Measurements from ENCODE around the gene VAC14. TPM values are rescaled to one million over a fixed set of nuclear protein-coding genes. Genes with fewer than 3 reads are reported as not detected.
"Not testable (repeated sequence)": the region's sequence is repeated elsewhere in the genome, so short reads cannot be mapped to it uniquely, and the experiment has no call there.

Gene VAC14
- total and polyA plus RNA-seq, 5 donors: 18.2 to 27.4 (median 23.0) TPM

- Histone ChIP-seq H3K9me3 (ENCODE audit: control insufficient read depth, low read length) (no peaks in the 10 kb centered on the region), H3K27ac (ENCODE audit: low read length) (no peak overlapping the region), H3K27me3 (ENCODE audit: control insufficient read depth, insufficient read depth) (no peaks in the 10 kb centered on the region), H3K4me1 (ENCODE audit: control insufficient read depth, insufficient read depth, low read length) (no peaks in the 10 kb centered on the region), H3K4me3 (ENCODE audit: low read length) (no peak overlapping the region)
- WGBS: 82% methylated on average over 15 of the region's 15 CpGs
- ATAC-seq (no peak), DNase-seq (peak in 1 of 3 donors; percentile 46)
- intact Hi-C loops (cut with DNase I): loop anchor here in 1 of 4 donors (10.0 kb wide), 1 partner anchor 113 kb away; no protein-coding TSS in a partner anchor
Observed at GRCh38 chr16:70647441-70648359, 153.3 kb downstream of the VAC14 start.

DNA sequence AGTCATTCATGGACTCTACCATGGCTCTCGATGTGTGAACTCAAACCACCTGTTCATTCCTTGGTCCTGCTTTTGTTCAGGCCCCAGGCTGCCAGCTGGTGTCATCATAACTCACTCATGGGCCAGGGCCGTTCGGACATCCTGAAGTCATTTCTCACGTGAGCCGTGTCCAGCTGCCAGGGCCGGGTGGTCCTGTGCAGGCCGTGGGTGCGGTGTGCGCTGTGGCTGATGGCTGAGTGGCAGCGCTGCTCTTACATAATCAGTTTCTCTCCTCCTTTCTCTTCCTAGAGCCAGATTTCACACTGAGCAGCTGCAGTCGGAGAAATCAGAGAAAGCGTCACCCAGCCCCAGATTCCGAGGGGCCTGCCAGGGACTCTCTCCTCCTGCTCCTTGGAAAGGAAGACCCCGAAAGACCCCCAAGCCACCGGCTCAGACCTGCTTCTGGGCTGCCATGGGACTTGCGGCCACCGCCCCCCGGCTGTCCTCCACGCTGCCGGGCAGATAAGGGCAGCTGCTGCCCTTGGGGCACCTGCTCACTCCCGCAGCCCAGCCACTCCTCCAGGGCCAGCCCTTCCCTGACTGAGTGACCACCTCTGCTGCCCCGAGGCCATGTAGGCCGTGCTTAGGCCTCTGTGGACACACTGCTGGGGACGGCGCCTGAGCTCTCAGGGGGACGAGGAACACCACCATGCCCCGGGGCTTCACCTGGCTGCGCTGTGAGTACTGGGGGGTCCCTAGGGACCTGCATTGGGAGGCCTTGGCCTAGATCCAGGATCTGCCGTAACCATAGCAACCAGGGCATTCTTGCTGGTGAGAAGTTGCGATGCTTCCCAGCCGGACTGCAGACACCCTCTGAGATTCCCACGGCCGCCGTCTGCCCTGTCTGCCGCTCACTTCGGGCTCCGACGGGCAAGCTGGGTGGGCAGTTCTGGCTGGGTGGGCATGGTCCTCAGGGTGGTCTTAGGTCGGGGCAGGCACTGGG is 154.4 kb downstream of the VAC14 start, which contains the start of gene IL34:
Gene IL34 (plus strand): TSS at position 300 of the 982 bp plus-strand sequence. CDS start 389 bp downstream, at position 689.
- Histone ChIP-seq H3K27me3 (ENCODE audit: control insufficient read depth, insufficient read depth) (no peaks in the 10 kb centered on the region), H3K9me3 (ENCODE audit: control insufficient read depth, low read length) (no peaks in the 10 kb centered on the region), H3K4me1 (ENCODE audit: control insufficient read depth, insufficient read depth, low read length) (no peaks in the 10 kb centered on the region), H3K27ac (ENCODE audit: low read length) (no peak within 1 kb of the TSS), H3K4me3 (ENCODE audit: low read length) (no peak within 1 kb of the TSS)
- intact Hi-C loops (cut with DNase I): loop anchor here in 1 of 4 donors (10.0 kb wide), 1 partner anchor 112 kb away; no protein-coding TSS in a partner anchor
- peak; percentile 33 to 73 (median 72) for DNase-seq
- 61% methylated on average over 39 of the region's 39 CpGs for WGBS
- peak; percentile 59 to 74 for ATAC-seq

GRCh38 chr16:70644763-70645597 is 156.0 kb downstream of the VAC14 start:
- H3K4me3 ChIP-seq (ENCODE audit: low read length): no peak overlapping the region
- H3K27ac ChIP-seq (ENCODE audit: low read length): no peak overlapping the region
- no peak for DNase-seq
- no peaks in the 10 kb centered on the region for H3K9me3 ChIP-seq (ENCODE audit: control insufficient read depth, low read length)
- H3K27me3 ChIP-seq (ENCODE audit: control insufficient read depth, insufficient read depth): no peaks in the 10 kb centered on the region
- intact Hi-C loops (cut with DNase I): loop anchor here in 1 of 4 donors (10.0 kb wide), 1 partner anchor 110 kb away; no protein-coding TSS in a partner anchor
- no peak for ATAC-seq
- no peaks in the 10 kb centered on the region for H3K4me1 ChIP-seq (ENCODE audit: control insufficient read depth, insufficient read depth, low read length)
- WGBS: 78% methylated on average over 10 of the region's 10 CpGs

DNA sequence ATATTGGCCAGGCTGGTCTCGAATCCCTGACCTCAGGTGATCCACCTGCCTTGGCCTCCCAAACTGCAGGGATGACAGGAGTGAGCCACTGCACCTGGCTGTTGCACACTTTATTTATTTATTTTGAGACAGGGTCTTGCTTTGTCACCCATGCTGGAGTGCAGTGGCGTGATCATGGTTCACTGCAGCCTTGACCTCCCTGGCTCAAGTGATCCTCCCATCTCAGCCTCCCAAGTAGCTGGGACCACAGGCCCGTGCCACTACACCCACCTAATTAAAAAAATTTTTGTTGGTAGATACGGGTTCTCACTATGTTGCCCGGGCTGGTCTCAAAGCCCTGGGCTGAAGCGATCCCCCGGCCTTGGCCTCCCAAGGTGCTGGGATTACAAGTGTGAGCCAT is 157.7 kb downstream of the VAC14 start:
- not testable (repeated sequence) for DNase-seq; H3K4me3 ChIP-seq (ENCODE audit: low read length); H3K27me3 ChIP-seq (ENCODE audit: control insufficient read depth, insufficient read depth); H3K4me1 ChIP-seq (ENCODE audit: control insufficient read depth, insufficient read depth, low read length); H3K9me3 ChIP-seq (ENCODE audit: control insufficient read depth, low read length); H3K27ac ChIP-seq (ENCODE audit: low read length); ATAC-seq
- 83% methylated on average over 7 of the region's 7 CpGs for WGBS
- intact Hi-C loops (cut with DNase I): loop anchor here in 1 of 4 donors (10.0 kb wide), 1 partner anchor 108 kb away; no protein-coding TSS in a partner anchor

GRCh38 chr16:70642633-70643032 is 158.3 kb downstream of the VAC14 start:
- ATAC-seq (no peak), DNase-seq (no peak)
- Histone ChIP-seq H3K9me3 (ENCODE audit: control insufficient read depth, low read length) (no peaks in the 10 kb centered on the region), H3K4me3 (ENCODE audit: low read length) (no peak overlapping the region), H3K27me3 (ENCODE audit: control insufficient read depth, insufficient read depth) (no peaks in the 10 kb centered on the region), H3K27ac (ENCODE audit: low read length) (no peak overlapping the region), H3K4me1 (ENCODE audit: control insufficient read depth, insufficient read depth, low read length) (no peaks in the 10 kb centered on the region)
- intact Hi-C loops (cut with DNase I): loop anchor here in 1 of 4 donors (10.0 kb wide), 1 partner anchor 108 kb away; no protein-coding TSS in a partner anchor
- 99% methylated on average over 1 of the region's 1 CpG for WGBS

DNA sequence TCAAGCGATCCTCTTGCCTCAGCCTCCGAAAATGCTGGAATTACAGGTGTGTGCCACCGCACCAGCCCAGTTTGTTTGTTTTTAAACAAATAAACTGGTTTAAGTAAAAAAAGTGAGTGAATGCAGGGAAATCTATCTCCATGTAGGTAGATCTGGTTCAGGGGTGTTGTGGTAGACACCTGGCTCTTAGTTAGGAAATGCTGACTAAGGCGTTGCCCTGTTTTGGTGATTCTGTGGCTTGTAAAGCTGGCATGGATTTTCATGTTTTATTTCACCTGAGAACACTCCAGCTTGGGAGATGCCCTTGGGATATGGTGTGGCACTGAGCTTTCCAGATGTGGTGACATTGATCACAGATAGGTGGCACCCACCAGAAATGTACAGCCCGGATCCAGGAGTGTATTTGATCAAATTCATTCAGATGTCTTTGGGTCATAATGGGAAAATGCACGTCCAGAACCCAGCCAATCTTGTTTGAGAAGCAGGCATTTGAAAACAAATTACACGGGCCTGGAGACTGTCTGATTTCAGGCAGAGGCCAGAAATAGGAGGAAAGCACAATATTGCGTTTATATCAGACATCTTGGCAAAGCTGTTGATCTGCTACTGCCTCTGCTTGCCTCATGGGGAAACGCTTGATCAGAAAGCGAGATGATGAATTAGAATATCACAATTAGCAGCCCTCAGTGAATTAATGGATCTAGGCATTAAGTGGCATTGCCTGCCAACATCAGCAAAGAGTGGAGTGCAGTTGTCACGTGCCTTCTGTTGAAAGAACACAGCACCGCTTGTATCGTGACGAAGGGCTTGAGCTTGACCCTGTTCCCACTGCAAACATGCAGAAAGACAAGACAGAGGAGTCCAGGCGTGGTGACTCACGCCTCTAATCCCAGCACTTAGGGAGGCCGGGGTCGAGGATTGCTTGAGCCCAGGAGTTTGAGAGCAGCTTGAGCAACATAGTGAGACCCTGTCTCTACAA is 161.9 kb downstream of the VAC14 start:
- no peaks in the 10 kb centered on the region for H3K27me3 ChIP-seq (ENCODE audit: control insufficient read depth, insufficient read depth)
- intact Hi-C loops (cut with DNase I): loop anchor here in 2 of 4 donors (10.0 kb wide), 2 partner anchors 54 to 84 kb away; no protein-coding TSS in a partner anchor
- no peak overlapping the region for H3K4me3 ChIP-seq (ENCODE audit: low read length)
- H3K4me1 ChIP-seq (ENCODE audit: control insufficient read depth, insufficient read depth, low read length): peaks cover 2% of the 10 kb centered on the region
- ATAC-seq: peak; percentile 41 to 75
- H3K9me3 ChIP-seq (ENCODE audit: control insufficient read depth, low read length): no peaks in the 10 kb centered on the region
- DNase-seq: peak; percentile 18 to 47 (median 35)
- WGBS: 51% methylated on average over 18 of the region's 18 CpGs
- H3K27ac ChIP-seq (ENCODE audit: low read length): peak overlapping the region; percentile 29

Other genes starting within 250 kb of the VAC14 start
- 1 to 10 TPM in 2 of 4 donors, under 1 TPM in 2; 0.74 to 2.1 (median 1.5) TPM for gene IL34, start 154.6 kb downstream of the VAC14 start, total RNA-seq
- gene IL34, start 154.6 kb downstream of the VAC14 start, polyA plus RNA-seq: 1.9 TPM
- gene MTSS2, start 115.1 kb downstream of the VAC14 start, total RNA-seq: 10 to 100 TPM; 60.4 to 71.2 (median 67.7) TPM
- 47.5 TPM for gene MTSS2, start 115.1 kb downstream of the VAC14 start, polyA plus RNA-seq